Progenitor cell of endocrine pancreas (in vitro differentiated cells): ENCODE results near the gene TRIM67. TPM values are rescaled to one million over a fixed set of nuclear protein-coding genes. Genes with fewer than 3 reads are reported as not detected.
"Not testable (repeated sequence)": the region's sequence is repeated elsewhere in the genome, so short reads cannot be mapped to it uniquely, and the experiment has no call there.

Source experiments
- DNase-seq: peaks from one replicate; pipeline ENCODE4 v3.0.0; 2021; ENCODE audit warnings: low spot score; ENCODE audit not compliant: unreplicated experiment
- H3K27ac Mint-ChIP-seq: 2 replicates; pipeline ENCODE4 v1.8.0; 2021; ENCODE audit warnings: mild to moderate bottlenecking, moderate library complexity, mixed read lengths
- H3K27me3 Mint-ChIP-seq: 2 replicates; pipeline ENCODE4 v1.8.0; 2021; ENCODE audit warnings: mixed read lengths
- H3K36me3 Mint-ChIP-seq: 2 replicates; pipeline ENCODE4 v1.8.0; 2022; ENCODE audit warnings: mixed read lengths; ENCODE audit not compliant: insufficient read depth
- H3K4me1 Mint-ChIP-seq: 2 replicates; pipeline ENCODE4 v1.8.0; 2021; ENCODE audit warnings: low read depth, mixed read lengths
- H3K4me3 Mint-ChIP-seq: 2 replicates; pipeline ENCODE4 v1.8.0; 2021; ENCODE audit warnings: low read depth, mild to moderate bottlenecking, moderate library complexity, mixed read lengths
- H3K9me3 Mint-ChIP-seq: 2 replicates; pipeline ENCODE4 v1.8.0; 2021; ENCODE audit warnings: low read depth, mixed read lengths
- total RNA-seq: library from RNA; stranded (reverse); gene quantifications from 2 replicates; pipeline ENCODE4 v1.2.1, GENCODE V29; 2021
- TF ChIP-seq, protein P1 (sequence below): fragments of 200-600 bp; sonication (generic); IDR thresholded peaks from one replicate; pipeline ENCODE4 v1.5.0; 2021; ENCODE audit warnings: antibody characterized with exemption, mild to moderate bottlenecking; ENCODE audit not compliant: unreplicated experiment

TRIM67 gene
- total RNA-seq, 1 donor from 2014 or later: 0.05 TPM

DNA sequence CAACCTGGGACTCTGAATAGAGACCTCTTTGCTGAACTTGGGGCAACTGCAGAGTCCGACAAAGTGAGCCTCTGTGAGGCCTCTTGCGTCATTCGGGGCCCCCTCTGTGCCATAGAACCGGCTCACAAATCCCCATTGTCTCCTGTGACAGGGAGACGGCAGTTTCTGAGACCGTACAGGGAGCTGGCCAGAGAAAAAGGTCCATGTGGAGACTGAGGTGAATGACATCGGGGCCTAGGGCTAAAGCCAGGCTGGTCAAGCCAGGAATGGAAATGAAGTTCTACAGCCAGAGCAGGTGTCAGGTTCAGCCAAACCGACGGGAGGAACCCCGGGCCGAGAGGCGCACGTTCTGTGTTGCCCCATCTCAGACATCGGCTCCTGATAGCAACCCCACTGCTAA, 37.1 kb upstream of the TRIM67 start:
- TF ChIP-seq, protein P1, sequence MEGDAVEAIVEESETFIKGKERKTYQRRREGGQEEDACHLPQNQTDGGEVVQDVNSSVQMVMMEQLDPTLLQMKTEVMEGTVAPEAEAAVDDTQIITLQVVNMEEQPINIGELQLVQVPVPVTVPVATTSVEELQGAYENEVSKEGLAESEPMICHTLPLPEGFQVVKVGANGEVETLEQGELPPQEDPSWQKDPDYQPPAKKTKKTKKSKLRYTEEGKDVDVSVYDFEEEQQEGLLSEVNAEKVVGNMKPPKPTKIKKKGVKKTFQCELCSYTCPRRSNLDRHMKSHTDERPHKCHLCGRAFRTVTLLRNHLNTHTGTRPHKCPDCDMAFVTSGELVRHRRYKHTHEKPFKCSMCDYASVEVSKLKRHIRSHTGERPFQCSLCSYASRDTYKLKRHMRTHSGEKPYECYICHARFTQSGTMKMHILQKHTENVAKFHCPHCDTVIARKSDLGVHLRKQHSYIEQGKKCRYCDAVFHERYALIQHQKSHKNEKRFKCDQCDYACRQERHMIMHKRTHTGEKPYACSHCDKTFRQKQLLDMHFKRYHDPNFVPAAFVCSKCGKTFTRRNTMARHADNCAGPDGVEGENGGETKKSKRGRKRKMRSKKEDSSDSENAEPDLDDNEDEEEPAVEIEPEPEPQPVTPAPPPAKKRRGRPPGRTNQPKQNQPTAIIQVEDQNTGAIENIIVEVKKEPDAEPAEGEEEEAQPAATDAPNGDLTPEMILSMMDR: no peak
- H3K4me1 Mint-ChIP-seq: no peaks in the 10 kb centered on the region
- H3K4me3 Mint-ChIP-seq: no peak overlapping the region
- no peak for DNase-seq
- no peaks in the 10 kb centered on the region for H3K36me3 Mint-ChIP-seq
- peaks cover 5% of the 10 kb centered on the region for H3K27me3 Mint-ChIP-seq
- H3K27ac Mint-ChIP-seq: no peak overlapping the region
- peaks cover 6% of the 10 kb centered on the region for H3K9me3 Mint-ChIP-seq

DNA sequence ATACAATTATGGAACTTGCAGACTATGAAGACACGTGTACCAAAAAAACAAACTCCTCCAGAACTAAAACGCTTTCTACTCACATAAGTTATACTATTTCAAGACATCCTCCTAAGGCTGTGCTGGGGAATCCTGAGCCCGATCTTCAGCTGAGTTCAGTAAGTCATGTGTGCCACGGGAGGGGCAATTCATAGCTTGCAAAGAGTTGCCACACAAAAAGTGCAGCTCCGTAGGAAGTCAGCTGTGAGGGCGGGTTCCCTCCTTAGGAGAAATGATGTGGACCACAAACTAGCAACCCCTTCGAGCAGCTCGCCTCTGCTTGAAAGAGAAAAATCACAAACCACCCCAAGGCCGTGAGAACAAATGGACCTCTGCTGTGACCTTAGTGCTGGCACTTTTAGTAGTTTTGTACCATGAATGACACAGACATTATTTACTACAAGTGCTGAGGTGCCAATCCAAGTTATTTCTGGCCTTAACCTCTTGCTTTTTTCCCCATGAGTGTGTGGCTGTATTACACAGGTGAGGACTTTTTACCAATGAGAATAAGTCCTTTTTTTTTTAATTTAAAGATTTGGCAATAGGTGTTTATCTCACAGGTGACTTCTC, 35.8 kb upstream of the TRIM67 start:
- DNase-seq: no peak
- H3K27me3 Mint-ChIP-seq: peaks cover 7% of the 10 kb centered on the region
- H3K4me1 Mint-ChIP-seq: no peaks in the 10 kb centered on the region
- H3K27ac Mint-ChIP-seq: no peak overlapping the region
- H3K4me3 Mint-ChIP-seq: no peak overlapping the region
- no peaks in the 10 kb centered on the region for H3K36me3 Mint-ChIP-seq
- peaks cover 6% of the 10 kb centered on the region for H3K9me3 Mint-ChIP-seq
- TF ChIP-seq, protein P1: no peak

DNA sequence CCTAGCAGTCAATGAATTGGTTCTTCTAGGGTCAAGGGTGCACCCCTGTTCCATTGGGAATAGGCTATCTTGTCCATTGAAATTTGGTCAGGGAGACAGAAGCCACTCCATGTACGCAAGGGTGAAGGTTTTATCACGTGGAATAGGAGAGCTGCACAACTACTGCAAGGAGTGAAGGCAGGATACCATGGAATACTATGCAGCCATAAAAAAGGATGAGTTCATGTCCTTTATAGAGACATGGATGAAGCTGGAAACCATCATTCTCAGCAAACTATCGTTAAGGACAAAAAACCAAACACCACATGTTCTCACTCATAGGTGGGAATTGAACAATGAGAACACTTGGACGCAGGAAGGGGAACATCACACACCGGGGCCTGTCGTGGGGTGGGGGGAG, 34.8 kb upstream of the TRIM67 start:
- not testable (repeated sequence) for H3K27ac Mint-ChIP-seq

DNA sequence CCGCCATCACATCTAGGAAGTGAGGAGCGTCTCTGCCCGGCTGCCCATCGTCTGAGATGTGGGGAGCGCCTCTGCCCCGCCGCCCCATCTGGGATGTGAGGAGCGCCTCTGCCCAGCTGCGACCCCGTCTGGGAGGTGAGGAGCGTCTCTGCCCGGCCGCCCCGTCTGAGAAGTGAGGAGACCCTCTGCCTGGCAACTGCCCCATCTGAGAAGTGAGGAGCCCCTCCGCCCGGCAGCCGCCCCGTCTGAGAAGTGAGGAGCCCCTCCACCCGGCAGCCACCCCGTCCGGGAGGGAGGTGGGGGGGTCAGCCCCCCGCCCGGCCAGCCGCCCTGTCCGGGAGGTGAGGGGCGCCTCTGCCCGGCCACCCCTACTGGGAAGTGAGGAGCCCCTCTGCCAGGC, 33.4 kb upstream of the TRIM67 start:
- not testable (repeated sequence) for H3K36me3 Mint-ChIP-seq, H3K27me3 Mint-ChIP-seq, DNase-seq, H3K27ac Mint-ChIP-seq, H3K4me1 Mint-ChIP-seq, H3K4me3 Mint-ChIP-seq, H3K9me3 Mint-ChIP-seq

More for the DNA sequence above, 34.8 kb upstream of the TRIM67 start:
- not testable (repeated sequence) for H3K9me3 Mint-ChIP-seq, H3K27me3 Mint-ChIP-seq, H3K4me3 Mint-ChIP-seq, H3K4me1 Mint-ChIP-seq, H3K36me3 Mint-ChIP-seq, DNase-seq

DNA sequence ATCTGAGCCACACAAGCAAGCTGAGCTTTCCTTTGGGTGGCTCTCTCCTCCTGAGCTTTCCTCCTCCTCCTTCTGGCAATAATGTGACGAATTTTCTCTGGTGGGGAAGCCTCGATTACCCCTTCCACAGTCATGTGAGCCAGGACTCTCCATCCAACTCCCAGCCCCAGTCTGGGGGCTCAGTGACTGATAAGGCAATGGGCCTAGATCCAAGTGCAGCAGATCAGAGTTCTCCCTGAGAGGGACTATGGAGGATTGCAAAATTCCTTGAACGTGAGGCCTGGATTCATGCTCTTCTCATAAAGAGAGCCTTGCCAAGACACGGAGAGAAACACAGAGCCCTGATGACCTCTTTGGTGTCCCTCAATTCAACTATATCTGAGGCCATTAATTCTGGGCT, 31.3 kb upstream of the TRIM67 start:
- Mint-ChIP-seq H3K4me1 (no peaks in the 10 kb centered on the region), H3K27ac (no peak overlapping the region), H3K9me3 (peaks cover 4% of the 10 kb centered on the region), H3K36me3 (no peaks in the 10 kb centered on the region), H3K27me3 (peaks cover 7% of the 10 kb centered on the region), H3K4me3 (no peak overlapping the region)
- DNase-seq: no peak
- TF ChIP-seq, protein P1: no peak

DNA sequence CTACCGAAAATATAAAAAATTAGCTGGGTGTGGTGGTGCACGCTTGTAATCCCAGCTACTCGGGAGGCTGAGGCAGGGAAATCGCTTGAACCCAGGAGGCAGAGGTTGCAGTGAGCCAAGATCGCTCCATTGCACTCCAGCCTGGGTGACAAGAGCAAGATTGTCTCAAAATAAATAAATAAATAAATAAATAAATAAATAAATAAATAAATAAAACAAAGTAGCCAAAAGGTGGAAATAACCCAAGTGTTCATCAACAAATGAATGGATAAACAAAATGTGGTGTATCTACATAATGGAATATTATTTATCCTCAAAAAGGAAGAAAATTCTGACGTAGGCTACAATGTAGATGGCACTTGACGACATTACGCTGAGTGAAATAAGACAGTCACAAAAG, 29.3 kb upstream of the TRIM67 start:
- H3K27ac Mint-ChIP-seq, H3K27me3 Mint-ChIP-seq, H3K4me3 Mint-ChIP-seq, H3K36me3 Mint-ChIP-seq, H3K9me3 Mint-ChIP-seq, H3K4me1 Mint-ChIP-seq, DNase-seq: not testable (repeated sequence)

DNA sequence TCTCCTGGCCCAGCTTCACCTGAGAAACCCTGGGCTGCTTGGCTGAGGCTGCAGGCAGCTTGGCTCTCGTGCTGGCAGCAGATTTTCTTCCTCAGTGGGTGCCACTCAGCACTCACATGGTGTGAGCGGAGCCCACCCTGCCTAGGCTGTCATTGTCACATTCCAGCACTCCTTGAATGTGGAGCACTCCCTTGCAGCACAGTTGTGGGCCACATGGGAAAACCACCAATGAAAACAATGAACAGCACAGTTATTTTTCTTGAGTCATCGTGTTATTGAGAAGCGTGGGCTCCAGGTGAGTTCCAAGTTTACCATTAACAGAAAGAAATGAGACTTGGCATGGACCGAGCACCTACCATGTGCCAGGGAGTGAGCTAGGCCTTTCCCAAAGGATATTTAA, 27.2 kb upstream of the TRIM67 start:
- Mint-ChIP-seq H3K27me3 (peaks cover 6% of the 10 kb centered on the region), H3K4me1 (no peaks in the 10 kb centered on the region), H3K9me3 (no peaks in the 10 kb centered on the region), H3K4me3 (no peak overlapping the region), H3K36me3 (no peaks in the 10 kb centered on the region), H3K27ac (peak overlapping the region; percentile 33)
- no peak for DNase-seq
- TF ChIP-seq, protein P1: no peak
